Measurements from ENCODE around the gene SLC1A4.

DNA sequence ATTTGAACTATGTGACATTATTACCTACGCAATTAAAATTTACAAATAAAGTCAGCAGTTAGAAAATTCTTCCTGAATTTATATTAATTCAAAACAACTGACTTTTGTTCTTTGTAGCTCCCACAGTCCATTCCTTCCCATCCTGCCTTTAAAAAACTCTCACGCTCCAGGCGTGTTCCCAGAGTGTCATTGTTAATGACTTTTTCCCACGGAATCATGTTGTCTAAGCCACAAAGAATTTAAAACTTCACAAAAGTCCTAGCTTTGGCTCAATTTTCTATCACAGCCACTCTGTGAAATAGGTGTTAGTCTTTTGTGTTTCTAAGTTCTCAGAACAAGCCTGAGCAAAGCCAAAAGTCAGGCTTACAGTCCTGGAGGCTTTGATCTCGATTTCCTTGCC lies 26.5 kb downstream of the SLC1A4 start:
- TF ChIP-seq BACH1 (IDR thresholded peaks at IDR 0.05; ENCODE audit: borderline replicate concordance) (no peak), NFYB (IDR thresholded peaks at IDR 0.05; ENCODE audit: insufficient read depth, low read depth, low read length) (no peak), E2F4 (IDR thresholded peaks at IDR 0.05; ENCODE audit: low read depth, low read length) (no peak), TCF3 (IDR thresholded peaks at IDR 0.05; ENCODE audit: borderline replicate concordance, insufficient read depth, low read depth, low read length) (no peak), EP300 (IDR thresholded peaks at IDR 0.05; ENCODE audit: borderline replicate concordance in 1 of 2, control insufficient read depth in 1 of 2, low read depth in 2 of 2, low read length in 2 of 2) (no peak), IKZF2 (IDR thresholded peaks at IDR 0.05) (no peak), KDM1A (IDR thresholded peaks at IDR 0.05; ENCODE audit: borderline replicate concordance) (no peak), POLR2A (IDR thresholded peaks at IDR 0.05; ENCODE audit: low read depth, low read length) (no peak), ETV6 (conservative IDR thresholded peaks at IDR 0.05 in 1 of 2, IDR thresholded peaks at IDR 0.05 in 1 of 2; ENCODE audit: borderline replicate concordance in 1 of 2, low read depth in 1 of 2) (no peak)
- TF ChIP-seq, protein P1, sequence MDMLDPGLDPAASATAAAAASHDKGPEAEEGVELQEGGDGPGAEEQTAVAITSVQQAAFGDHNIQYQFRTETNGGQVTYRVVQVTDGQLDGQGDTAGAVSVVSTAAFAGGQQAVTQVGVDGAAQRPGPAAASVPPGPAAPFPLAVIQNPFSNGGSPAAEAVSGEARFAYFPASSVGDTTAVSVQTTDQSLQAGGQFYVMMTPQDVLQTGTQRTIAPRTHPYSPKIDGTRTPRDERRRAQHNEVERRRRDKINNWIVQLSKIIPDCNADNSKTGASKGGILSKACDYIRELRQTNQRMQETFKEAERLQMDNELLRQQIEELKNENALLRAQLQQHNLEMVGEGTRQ (IDR thresholded peaks at IDR 0.05; ENCODE audit: borderline replicate concordance, low read depth, low read length): no peak

Measured in GM12878 (cell line).